ENCODE data around the gene HIP1R. TPM values are rescaled to one million over a fixed set of nuclear protein-coding genes. Genes with fewer than 3 reads are reported as not detected.

The HIP1R gene
- total and polyA plus RNA-seq, 7 donors: 4.5 to 17.6 (median 8.0) TPM

- Histone ChIP-seq H3K9me3 (no peaks in the 10 kb centered on the region), H3K27ac (no peak overlapping the region), H3K4me1 (no peaks in the 10 kb centered on the region), H3K36me3 (ENCODE audit: insufficient read depth in 1 of 2, low read depth in 1 of 2) (no peaks in the 10 kb centered on the region), H3K4me3 (peak overlapping the region; percentile 20), H3K27me3 (ENCODE audit: insufficient read depth in 3 of 3, low read length in 2 of 3) (no peaks in the 10 kb centered on the region)
- no peak for TF ChIP-seq CTCF (IDR thresholded peaks at IDR 0.05)
- intact Hi-C loops (cut with DNase I): no loop called here
- 25 to 26% (median 26%) methylated on average over 22 of the region's 22 CpGs for WGBS, 3 donors
- no peak for ATAC-seq
- DNase-seq: no peak
These were observed 9.2 kb upstream of the HIP1R start for GRCh38 chr12:122825773-122826724.

GRCh38 chr12:122827258-122827657 is 8.0 kb upstream of the HIP1R start:
- no peak for ATAC-seq
- Histone ChIP-seq H3K9me3 (no peaks in the 10 kb centered on the region), H3K27ac (no peak overlapping the region), H3K4me3 (no peak overlapping the region), H3K4me1 (no peaks in the 10 kb centered on the region), H3K27me3 (ENCODE audit: insufficient read depth in 3 of 3, low read length in 2 of 3) (no peaks in the 10 kb centered on the region), H3K36me3 (ENCODE audit: insufficient read depth in 1 of 2, low read depth in 1 of 2) (no peaks in the 10 kb centered on the region)
- TF ChIP-seq CTCF (IDR thresholded peaks at IDR 0.05): no peak
- intact Hi-C loops (cut with DNase I): no loop called here
- WGBS, 3 donors: 54 to 57% (median 56%) methylated on average over 5 of the region's 5 CpGs
- no peak for DNase-seq

DNA sequence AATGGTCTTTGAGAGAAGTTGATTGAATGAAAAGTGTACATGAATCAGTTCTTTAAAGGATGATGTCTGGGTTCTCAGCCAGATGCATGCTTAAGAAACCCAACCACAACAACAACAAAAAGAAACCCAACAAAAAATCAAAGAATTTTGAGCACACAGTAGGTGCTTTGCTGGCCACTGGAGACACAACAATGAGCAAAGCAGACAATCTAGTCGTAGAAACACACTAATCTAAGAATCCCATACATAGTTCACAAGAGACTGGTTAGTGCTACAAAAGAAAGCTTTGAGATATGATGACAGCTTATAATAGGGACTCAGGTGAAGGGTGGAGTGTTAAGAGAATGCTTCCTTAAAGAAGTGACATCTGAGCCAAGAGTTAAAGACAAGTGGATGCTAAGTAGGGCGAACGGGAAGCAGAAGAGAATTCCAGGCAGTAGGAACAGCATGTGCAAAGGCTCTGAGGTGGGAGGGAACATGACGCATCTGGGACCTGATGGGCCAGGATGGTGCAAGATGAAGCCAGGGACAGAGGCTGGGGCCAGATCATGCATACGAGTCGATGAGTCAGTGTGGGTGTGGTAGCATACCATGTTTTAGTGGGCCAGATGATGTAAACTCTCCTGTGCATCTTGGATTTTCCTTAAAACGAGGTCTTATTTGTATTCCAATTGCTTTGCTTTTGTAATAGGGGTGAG is 4.6 kb upstream of the HIP1R start:
- H3K4me1 ChIP-seq: no peaks in the 10 kb centered on the region
- no peaks in the 10 kb centered on the region for H3K9me3 ChIP-seq
- intact Hi-C loops (cut with DNase I): loop anchor here in 1 of 2 donors (5.0 kb wide), 1 partner anchor 38 kb away; no protein-coding TSS in a partner anchor
- ATAC-seq (peak in 3 of 4 donors; percentile 38 to 69 (median 56)), DNase-seq (no peak)
- no peaks in the 10 kb centered on the region for H3K36me3 ChIP-seq (ENCODE audit: insufficient read depth in 1 of 2, low read depth in 1 of 2)
- no peaks in the 10 kb centered on the region for H3K27me3 ChIP-seq (ENCODE audit: insufficient read depth in 3 of 3, low read length in 2 of 3)
- 66 to 71% (median 70%) methylated on average over 7 of the region's 7 CpGs for WGBS, 3 donors
- H3K4me3 ChIP-seq: no peak overlapping the region
- no peak overlapping the region for H3K27ac ChIP-seq
- TF ChIP-seq CTCF (IDR thresholded peaks at IDR 0.05): no peak

DNA sequence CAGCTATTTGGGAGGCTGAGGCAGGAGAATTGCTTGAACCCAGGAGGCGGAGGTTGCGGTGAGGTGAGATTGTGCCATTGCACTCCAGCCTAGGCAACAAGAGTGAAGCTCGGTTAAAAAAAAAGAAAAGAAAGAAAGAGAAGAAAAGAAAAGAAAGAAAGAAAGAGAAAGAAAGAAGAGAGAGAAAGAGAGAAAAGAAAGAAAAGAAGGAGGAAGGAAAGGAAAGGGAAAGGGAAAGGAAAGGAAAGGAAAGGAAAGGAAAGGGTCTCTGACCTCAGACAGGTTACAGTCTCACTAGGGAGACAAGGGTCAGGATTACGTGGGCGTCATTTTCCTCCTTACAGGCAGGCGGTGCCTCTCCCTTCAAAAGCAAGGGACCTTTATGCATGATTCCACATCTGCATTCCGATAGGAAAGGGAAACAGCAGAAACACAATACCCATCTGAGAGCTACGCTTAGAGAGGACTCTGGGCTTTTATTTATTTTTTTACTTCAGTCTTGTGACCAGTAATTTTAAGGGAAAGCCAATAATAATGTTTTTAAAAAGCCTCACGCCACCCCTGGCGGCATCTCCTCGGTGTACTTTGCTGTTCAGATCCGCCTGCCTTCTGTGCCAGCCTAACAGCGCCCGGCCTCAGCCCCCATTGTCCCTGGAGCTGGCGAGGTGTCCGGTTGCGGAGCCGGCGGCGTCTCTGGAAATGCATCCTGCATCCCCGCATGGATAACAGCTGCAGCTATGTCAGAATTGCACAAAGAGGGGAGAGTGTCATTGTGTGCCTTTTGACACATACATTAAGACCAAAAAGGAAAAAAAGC is 945 bp upstream of the HIP1R start:
- WGBS, 3 donors: 16 to 19% (median 18%) methylated on average over 21 of the region's 21 CpGs
- Histone ChIP-seq H3K4me3 (peak overlapping the region; percentile 77), H3K4me1 (peaks cover 9% of the 10 kb centered on the region), H3K9me3 (no peaks in the 10 kb centered on the region), H3K36me3 (ENCODE audit: insufficient read depth in 1 of 2, low read depth in 1 of 2) (no peaks in the 10 kb centered on the region), H3K27me3 (ENCODE audit: insufficient read depth in 3 of 3, low read length in 2 of 3) (no peaks in the 10 kb centered on the region), H3K27ac (no peak overlapping the region)
- DNase-seq (no peak), ATAC-seq (peak; percentile 36 to 72 (median 60))
- intact Hi-C loops (cut with DNase I): loop anchor here in 1 of 2 donors (5.0 kb wide), 1 partner anchor 42 kb away; no protein-coding TSS in a partner anchor
- no peak for TF ChIP-seq CTCF (IDR thresholded peaks at IDR 0.05)

Measured in psoas muscle (tissue), 8 donors.